Activated CD8-positive, alpha-beta T cell treated with anti-CD3 and anti-CD28 coated beads for 36 hours (primary cell): ENCODE measurements around the gene SHE. TPM values are rescaled to one million over a fixed set of nuclear protein-coding genes. Genes with fewer than 3 reads are reported as not detected.

ENCODE experiments used
- ATAC-seq: fragments of 200-7000 bp; cut with Tn5 transposase; one replicate; pipeline ENCODE4 v1.10.0; 2021; ENCODE audit warnings: mild to moderate bottlenecking, moderate library complexity
- CTCF ChIA-PET: fragments of 350-600 bp; sonication (Branson Sonifier 250); formaldehyde crosslinking; loops from one replicate; lab custom pipeline; 2021; ENCODE audit warnings: antibody characterized with exemption; lab: Charles Lee
- POLR2A ChIA-PET: fragments of 350-600 bp; sonication (Branson Sonifier 250); formaldehyde crosslinking; loops from one replicate; lab custom pipeline; 2021; ENCODE audit warnings: antibody characterized with exemption; lab: Charles Lee
- DNase-seq: peaks from one replicate; pipeline ENCODE4 v3.0.0-alpha.2; 2020
- H3K27ac Mint-ChIP-seq: one replicate; pipeline ENCODE4 v1.8.0; 2021; ENCODE audit warnings: mild to moderate bottlenecking, mixed read lengths
- H3K27me3 Mint-ChIP-seq: one replicate; pipeline ENCODE4 v1.8.0; 2021; ENCODE audit warnings: mixed read lengths
- H3K36me3 Mint-ChIP-seq: one replicate; pipeline ENCODE4 v1.8.0; 2021; ENCODE audit warnings: low read depth, mixed read lengths
- H3K4me1 Mint-ChIP-seq: one replicate; pipeline ENCODE4 v1.8.0; 2021; ENCODE audit warnings: low read depth, mixed read lengths
- H3K4me3 Mint-ChIP-seq: one replicate; pipeline ENCODE4 v1.8.0; 2021; ENCODE audit warnings: mild to moderate bottlenecking, moderate library complexity, mixed read lengths
- H3K9me3 Mint-ChIP-seq: one replicate; pipeline ENCODE4 v1.8.0; 2021; ENCODE audit warnings: mixed read lengths
- intact Hi-C: fragments of 100-400 bp; cut with micrococcal nuclease; formaldehyde crosslinking; loops from one replicate; pipeline ENCODE4 v1.10.0; 2022
- total RNA-seq, 2 experiments: library from RNA; stranded (reverse); gene quantifications; one replicate each; pipeline ENCODE4 v1.2.3, GENCODE V29; 2021
- TF ChIP-seq, protein P1 (sequence below): fragments of 200-600 bp; IDR thresholded peaks from one replicate; pipeline ENCODE4 v1.8.0; 2022; ENCODE audit warnings: antibody characterized with exemption, mild to moderate bottlenecking

The SHE gene
- total RNA-seq, 2 experiments from 2014 or later = not detected

- ChIA-PET POLR2A (no interaction called here), CTCF (interaction anchor here (1.1 to 1.7 kb wide), 2 partner anchors 38 to 42 kb away, joined by 3 to 5 read pairs; no protein-coding TSS in a partner anchor)
- ATAC-seq (no peak), DNase-seq (no peak)
- H3K27ac Mint-ChIP-seq = no peak overlapping the region
- TF ChIP-seq, protein P1, sequence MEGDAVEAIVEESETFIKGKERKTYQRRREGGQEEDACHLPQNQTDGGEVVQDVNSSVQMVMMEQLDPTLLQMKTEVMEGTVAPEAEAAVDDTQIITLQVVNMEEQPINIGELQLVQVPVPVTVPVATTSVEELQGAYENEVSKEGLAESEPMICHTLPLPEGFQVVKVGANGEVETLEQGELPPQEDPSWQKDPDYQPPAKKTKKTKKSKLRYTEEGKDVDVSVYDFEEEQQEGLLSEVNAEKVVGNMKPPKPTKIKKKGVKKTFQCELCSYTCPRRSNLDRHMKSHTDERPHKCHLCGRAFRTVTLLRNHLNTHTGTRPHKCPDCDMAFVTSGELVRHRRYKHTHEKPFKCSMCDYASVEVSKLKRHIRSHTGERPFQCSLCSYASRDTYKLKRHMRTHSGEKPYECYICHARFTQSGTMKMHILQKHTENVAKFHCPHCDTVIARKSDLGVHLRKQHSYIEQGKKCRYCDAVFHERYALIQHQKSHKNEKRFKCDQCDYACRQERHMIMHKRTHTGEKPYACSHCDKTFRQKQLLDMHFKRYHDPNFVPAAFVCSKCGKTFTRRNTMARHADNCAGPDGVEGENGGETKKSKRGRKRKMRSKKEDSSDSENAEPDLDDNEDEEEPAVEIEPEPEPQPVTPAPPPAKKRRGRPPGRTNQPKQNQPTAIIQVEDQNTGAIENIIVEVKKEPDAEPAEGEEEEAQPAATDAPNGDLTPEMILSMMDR = no peak
- H3K4me3 Mint-ChIP-seq = no peak overlapping the region
- peaks cover 10% of the 10 kb centered on the region for H3K27me3 Mint-ChIP-seq
- no peaks in the 10 kb centered on the region for H3K4me1 Mint-ChIP-seq
- no peaks in the 10 kb centered on the region for H3K36me3 Mint-ChIP-seq
- intact Hi-C loops = no loop called here
- no peaks in the 10 kb centered on the region for H3K9me3 Mint-ChIP-seq
Measured at GRCh38 chr1:154517661-154518060, 15.4 kb upstream of the SHE start.

GRCh38 chr1:154514066-154514553 lies 11.9 kb upstream of the SHE start:
- ChIA-PET CTCF (no interaction called here), POLR2A (no interaction called here)
- intact Hi-C loops = no loop called here
- H3K27ac Mint-ChIP-seq = no peak overlapping the region
- no peaks in the 10 kb centered on the region for H3K4me1 Mint-ChIP-seq
- H3K27me3 Mint-ChIP-seq = peaks cover 16% of the 10 kb centered on the region
- no peaks in the 10 kb centered on the region for H3K9me3 Mint-ChIP-seq
- H3K4me3 Mint-ChIP-seq = no peak overlapping the region
- ATAC-seq = no peak
- H3K36me3 Mint-ChIP-seq = no peaks in the 10 kb centered on the region
- TF ChIP-seq, protein P1 = no peak
- no peak for DNase-seq

DNA sequence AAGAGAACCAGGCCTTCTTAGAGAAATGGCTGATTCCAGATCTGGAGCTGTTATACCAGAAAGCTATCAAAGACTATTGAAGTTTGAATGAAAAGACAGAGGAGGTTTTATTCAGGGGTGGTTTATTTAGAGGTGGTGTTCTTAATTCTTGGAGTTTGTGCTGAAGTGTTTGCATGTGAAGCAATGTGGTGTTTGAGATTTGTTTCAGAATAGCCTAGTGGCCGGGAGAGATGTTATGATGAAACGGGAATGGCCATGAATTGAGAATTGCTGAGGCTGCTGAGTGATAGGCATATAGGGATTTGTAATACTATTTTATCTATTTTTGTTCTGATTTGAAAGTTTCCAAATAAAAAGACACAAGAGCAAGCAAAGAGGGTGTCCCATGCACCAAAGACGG lies 10.5 kb upstream of the SHE start:
- POLR2A ChIA-PET = no interaction called here

DNA sequence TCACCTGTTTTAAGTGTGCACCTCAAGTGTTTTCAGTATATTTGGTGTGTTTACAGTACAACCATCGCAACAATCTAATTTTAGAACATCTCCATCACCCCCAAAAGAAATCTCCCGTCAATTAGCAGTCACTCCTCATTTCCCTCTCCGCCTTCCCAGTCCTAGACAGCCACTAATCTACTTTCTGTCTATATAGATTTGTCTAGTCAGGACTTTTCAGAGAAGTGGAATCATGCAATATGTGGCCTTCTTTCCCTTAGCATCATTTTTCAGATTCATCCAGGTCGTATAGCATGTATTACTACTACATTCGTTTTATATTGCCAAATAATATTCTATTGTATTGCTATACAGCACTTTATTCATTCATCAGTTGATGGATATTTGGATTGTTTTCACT lies 1.7 kb upstream of the SHE start:
- POLR2A ChIA-PET = interaction anchor here (1.1 kb wide), 1 partner anchor 31 kb away, joined by 3 read pairs; no protein-coding TSS in a partner anchor
- Mint-ChIP-seq H3K9me3 (no peaks in the 10 kb centered on the region), H3K4me3 (no peak overlapping the region), H3K4me1 (peaks cover 3% of the 10 kb centered on the region), H3K27me3 (peaks cover 65% of the 10 kb centered on the region), H3K36me3 (no peaks in the 10 kb centered on the region), H3K27ac (no peak overlapping the region)
- TF ChIP-seq, protein P1 = no peak
- ATAC-seq = no peak
- CTCF ChIA-PET = no interaction called here
- intact Hi-C loops = no loop called here
- DNase-seq = no peak

More for the DNA sequence above, 10.5 kb upstream of the SHE start:
- ATAC-seq (no peak), DNase-seq (no peak)
- peaks cover 22% of the 10 kb centered on the region for H3K27me3 Mint-ChIP-seq
- no peaks in the 10 kb centered on the region for H3K9me3 Mint-ChIP-seq
- no peaks in the 10 kb centered on the region for H3K4me1 Mint-ChIP-seq
- no peak overlapping the region for H3K27ac Mint-ChIP-seq
- TF ChIP-seq, protein P1 = no peak
- CTCF ChIA-PET = interaction anchor here (1.3 to 2.4 kb wide), 2 partner anchors 34 to 41 kb away, joined by 4 to 5 read pairs; no protein-coding TSS in a partner anchor
- intact Hi-C loops = no loop called here
- no peaks in the 10 kb centered on the region for H3K36me3 Mint-ChIP-seq
- H3K4me3 Mint-ChIP-seq = no peak overlapping the region

GRCh38 chr1:154502744-154503115 lies 518 bp upstream of the SHE start:
- H3K36me3 Mint-ChIP-seq = no peaks in the 10 kb centered on the region
- peaks cover 57% of the 10 kb centered on the region for H3K27me3 Mint-ChIP-seq
- POLR2A ChIA-PET = no interaction called here

More at GRCh38 chr1:154502744-154503115, 518 bp upstream of the SHE start:
- intact Hi-C loops = no loop called here
- H3K9me3 Mint-ChIP-seq = no peaks in the 10 kb centered on the region
- peaks cover 3% of the 10 kb centered on the region for H3K4me1 Mint-ChIP-seq
- no peak overlapping the region for H3K27ac Mint-ChIP-seq
- TF ChIP-seq, protein P1 = no peak
- CTCF ChIA-PET = no interaction called here
- ATAC-seq (peak; percentile 14), DNase-seq (no peak)
- peak overlapping the region; percentile 30 for H3K4me3 Mint-ChIP-seq
